Loucy (cell line): ENCODE measurements around the gene TK1.
"Not testable (repeated sequence)": the region's sequence is repeated elsewhere in the genome, so short reads cannot be mapped to it uniquely, and the experiment has no call there.

ENCODE experiments used
- EZH2phosphoT487 ChIP-seq: fragments of 200-600 bp; IDR thresholded peaks from 2 replicates; pipeline ENCODE4 v1.6.1; 2018; ENCODE audit warnings: antibody characterized with exemption, mild to moderate bottlenecking, moderate library complexity, borderline replicate concordance
- TF ChIP-seq, protein P1 (sequence below): fragments of 200-600 bp; sonication (generic); conservative IDR thresholded peaks from 2 replicates; pipeline ENCODE4 v1.5.1; 2014; ENCODE audit warnings: mild to moderate bottlenecking, antibody characterized with exemption, low read length

DNA sequence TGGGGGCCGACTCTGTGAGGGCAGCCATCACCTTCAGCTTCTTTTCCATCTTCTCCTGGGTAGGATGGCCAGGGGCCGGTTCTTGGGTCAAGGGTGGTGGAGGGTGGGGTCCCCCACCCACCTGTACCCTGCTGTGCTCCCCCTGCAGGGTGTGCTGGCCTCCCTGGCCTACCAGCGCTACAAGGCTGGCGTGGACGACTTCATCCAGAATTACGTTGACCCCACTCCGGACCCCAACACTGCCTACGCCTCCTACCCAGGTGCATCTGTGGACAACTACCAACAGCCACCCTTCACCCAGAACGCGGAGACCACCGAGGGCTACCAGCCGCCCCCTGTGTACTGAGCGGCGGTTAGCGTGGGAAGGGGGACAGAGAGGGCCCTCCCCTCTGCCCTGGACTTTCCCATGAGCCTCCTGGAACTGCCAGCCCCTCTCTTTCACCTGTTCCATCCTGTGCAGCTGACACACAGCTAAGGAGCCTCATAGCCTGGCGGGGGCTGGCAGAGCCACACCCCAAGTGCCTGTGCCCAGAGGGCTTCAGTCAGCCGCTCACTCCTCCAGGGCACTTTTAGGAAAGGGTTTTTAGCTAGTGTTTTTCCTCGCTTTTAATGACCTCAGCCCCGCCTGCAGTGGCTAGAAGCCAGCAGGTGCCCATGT, 15.1 kb downstream of the TK1 start:
- TF ChIP-seq, protein P1, sequence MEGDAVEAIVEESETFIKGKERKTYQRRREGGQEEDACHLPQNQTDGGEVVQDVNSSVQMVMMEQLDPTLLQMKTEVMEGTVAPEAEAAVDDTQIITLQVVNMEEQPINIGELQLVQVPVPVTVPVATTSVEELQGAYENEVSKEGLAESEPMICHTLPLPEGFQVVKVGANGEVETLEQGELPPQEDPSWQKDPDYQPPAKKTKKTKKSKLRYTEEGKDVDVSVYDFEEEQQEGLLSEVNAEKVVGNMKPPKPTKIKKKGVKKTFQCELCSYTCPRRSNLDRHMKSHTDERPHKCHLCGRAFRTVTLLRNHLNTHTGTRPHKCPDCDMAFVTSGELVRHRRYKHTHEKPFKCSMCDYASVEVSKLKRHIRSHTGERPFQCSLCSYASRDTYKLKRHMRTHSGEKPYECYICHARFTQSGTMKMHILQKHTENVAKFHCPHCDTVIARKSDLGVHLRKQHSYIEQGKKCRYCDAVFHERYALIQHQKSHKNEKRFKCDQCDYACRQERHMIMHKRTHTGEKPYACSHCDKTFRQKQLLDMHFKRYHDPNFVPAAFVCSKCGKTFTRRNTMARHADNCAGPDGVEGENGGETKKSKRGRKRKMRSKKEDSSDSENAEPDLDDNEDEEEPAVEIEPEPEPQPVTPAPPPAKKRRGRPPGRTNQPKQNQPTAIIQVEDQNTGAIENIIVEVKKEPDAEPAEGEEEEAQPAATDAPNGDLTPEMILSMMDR: not testable (repeated sequence)
- TF ChIP-seq EZH2phosphoT487: not testable (repeated sequence)
